NCI-H2196 (cell line): ENCODE data around the gene JPH2.
A peak's percentile ranks its signal among the peaks of the same experiment; 100 is the strongest.

Source experiments
- DNase-seq: peaks from one replicate; lab custom pipeline; 2025; ENCODE audit not compliant: unreplicated experiment; lab: John Stamatoyannopoulos, UW

Gene JPH2

DNA sequence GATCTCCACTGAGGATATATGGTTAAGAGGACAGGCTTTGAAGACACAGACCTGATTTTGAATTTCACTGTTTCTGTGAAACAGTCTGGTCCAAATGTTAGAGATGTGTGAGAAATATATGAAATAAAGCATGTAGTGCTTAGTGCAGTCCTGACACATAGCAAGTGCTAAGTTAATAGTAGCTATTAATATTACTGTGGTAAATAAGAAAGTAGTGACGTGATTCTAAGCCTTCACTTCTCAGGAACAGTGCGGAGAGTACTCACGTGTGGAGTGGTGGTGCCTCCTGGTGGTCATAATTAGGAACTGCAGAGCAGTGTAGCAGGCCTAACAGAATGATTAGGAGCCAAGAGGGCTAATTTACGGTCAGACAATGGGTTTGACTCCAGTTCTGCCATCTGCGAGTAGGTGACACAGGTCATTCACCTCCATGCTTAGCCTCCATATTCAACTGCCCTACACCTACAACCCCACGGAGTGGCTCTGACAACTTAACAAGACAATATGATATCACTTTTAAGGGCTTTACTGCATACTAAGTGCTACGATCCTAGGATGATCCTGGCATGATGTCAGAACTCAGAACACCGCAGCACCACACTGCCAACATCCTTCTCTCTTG, 106.2 kb downstream of the JPH2 start:
- peak; percentile 86 for DNase-seq

DNA sequence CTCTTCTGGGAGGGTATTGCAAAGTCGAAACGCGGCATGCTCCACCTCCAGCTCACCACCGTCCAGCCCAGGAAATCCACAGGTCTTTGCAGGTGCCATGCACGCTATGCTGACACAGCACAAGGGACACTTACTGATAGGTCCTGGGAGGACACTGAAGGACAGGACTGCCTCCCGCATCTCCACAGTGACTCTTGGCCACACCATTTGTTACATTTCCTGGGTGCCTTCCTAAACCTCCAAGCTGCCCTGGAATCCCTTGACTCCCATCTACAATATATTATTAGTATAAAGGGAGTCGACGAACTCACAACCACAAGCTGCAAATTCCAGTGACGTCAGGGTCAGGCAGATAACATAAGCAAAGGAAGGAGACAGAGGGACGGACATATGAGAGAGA, 106.9 kb downstream of the JPH2 start:
- DNase-seq: no peak

DNA sequence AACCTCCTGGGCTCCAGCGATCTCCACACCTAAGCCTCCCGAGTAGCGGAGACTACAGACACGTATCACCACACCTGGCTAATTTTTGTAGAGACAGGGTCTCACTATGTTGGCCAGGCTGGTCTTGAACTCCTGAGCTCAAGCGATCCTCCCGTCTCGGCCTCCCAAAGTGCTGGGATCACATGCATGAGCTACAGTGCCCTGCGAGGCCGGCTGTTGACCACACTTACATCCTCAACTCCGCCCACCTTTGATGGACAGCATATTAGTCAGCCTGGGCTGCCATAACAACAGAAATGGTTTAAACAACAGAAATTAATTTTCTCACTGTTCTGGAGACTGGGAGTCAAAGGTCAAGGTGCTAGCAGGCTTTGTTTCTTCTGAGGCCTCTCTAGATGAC, 107.7 kb downstream of the JPH2 start:
- no peak for DNase-seq

DNA sequence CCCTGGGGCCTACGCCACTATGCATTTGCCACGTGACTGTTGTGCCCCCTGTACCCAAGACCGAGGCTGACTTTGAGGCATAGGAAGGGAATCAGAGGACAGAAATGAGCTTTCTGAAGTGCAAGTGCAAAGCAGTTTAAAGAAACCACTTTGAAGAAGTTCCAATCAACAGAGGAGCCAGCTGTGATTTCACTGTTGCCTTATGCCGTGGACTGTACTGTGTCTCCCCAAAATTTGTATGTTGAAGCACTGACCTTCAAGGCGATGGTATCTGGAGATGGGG, 111.1 kb downstream of the JPH2 start:
- no peak for DNase-seq

DNA sequence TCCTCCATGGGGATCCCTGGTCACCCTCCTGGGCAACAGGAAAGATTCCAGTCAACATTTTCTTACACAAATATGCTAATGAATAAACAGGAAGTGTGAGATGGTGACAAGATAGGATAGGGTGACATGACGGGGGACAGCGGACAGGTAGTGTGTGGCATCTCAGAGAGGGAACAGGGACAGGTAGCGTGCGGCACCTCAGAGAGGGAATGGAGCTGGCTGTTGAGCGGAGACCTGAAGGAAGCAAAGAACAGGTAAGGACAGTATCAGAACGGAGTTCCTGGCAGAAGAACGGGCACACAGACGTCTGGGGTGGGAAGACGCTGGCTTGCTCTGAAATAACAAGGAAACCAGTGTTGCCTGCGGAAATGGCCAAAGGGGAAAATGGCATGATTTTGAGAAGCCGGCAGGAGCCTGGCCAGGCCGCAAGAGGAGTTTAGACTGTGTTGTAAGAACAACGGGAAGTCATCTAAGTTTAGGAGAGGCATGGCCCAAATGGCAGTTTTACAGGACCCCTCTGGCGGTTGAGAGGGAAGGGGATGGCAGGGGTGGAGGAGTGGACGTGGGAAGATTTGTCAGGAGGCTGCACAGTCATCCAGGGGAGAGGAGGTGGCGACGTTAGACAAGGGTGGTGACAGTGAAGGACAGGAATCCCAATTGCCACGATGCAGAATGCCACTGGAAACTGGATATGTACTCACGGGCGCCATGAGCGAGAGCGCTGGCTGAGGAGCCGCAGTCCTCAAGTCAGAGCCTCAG, 111.6 kb downstream of the JPH2 start:
- DNase-seq: no peak

DNA sequence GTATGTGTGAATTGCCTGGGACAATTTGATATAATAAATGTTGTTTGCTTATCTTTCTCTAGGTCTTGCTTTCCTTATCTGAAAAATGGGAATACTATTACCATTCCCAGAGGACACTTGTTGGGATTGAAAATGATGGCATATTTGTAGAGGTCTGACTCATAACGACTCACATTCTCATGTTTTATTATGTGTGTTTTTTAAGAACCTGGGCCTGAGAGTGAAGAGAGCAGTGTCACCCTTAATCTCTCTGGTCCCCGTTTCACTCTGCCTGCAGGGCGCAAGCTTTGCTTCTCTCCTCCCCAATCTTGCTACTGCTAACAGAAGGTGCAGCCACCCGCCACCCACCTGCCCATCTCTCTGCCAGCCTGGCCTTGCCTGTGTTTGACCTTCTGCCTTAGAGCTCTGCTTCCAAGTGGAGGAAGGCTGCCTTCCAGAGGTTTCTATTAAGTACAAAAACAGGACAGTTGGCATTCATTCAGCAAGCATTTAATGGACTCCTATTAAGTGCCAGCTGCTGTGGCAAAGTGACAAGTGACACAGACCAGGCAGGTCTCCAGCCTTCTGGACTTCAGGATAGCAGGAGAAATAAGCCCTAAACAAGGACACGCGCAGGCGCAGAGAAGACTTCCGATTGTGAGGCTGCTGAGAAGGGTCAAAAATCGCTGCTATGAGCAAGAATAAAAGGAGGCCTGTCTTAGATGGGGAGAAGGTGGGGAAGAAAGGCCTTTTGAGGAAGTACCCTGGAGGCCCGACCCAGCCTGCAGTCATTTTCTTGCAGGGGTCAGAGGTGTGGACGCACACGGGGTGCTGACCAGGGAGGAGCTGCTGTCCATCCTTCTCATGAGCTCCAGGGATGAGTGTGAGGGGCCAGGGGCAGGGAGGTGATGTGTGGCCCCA, 112.5 kb downstream of the JPH2 start:
- DNase-seq: no peak

DNA sequence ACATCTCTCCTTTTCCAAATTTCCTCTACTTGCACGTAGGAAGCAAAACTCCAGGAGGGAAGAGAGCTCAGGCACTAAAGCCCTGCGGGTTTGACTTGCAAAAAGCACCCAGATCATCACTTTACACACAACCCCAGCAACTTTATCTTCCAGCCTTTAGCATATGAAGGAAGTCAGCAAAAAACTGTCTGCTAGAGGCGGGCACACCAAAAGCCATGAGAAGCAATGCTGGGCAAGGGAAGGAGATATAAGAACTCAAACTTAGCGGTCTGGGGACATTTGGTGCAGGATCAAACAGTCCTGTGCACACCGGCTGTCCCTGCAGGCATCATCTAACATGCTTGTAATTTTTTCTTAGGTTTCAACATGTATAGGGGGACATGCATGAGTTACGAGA, 113.3 kb downstream of the JPH2 start:
- no peak for DNase-seq

DNA sequence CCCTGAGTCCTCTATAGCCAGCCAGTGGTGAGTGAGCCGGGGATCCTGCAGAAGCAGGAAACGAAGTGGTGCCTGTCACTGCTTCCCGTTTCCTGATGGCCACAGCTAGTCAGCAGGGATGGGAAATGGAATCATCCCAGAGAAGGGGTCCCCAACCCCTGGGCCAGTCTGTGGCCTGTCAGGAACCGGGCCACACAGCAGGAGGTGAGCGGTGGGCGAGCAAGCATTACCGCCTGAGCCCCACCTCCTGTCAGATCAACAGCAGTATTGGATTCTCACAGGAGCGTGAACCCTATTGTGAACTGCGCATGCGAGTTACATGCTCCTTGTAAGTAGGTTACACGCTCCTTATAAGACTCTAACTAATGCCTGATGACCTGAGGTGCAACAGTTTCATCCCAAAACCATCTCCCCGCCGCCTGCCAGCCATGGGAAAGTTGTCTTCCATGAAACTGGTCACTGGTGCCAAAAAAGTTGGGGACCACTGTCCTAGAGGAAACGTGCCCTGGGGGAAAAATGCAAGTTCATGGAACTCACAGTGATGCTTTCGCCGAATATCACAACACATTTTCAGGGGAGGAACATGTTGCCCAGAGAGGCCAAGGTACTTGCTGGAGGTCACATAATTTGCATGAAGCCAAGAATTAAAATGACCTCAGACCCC, 113.8 kb downstream of the JPH2 start:
- DNase-seq: no peak

DNA sequence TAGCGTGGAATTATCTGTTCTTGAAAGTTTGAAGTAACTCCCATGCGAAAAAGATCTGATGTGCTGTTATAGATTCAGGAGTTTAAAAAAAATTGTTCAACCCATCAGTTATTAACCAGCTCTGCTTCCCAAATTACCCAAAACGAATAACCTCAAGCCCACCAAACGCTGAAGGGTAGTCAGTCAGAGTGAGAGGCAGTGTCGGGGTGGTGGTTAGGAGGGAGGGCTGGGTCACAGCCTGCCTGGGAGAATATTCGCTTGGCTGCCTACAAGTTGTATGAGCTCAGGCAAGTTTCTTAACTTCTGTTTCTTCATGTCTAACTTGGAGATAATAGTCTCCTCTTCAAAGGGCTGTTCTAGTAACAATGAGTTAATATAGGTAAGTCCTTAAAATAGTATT, 114.6 kb downstream of the JPH2 start:
- no peak for DNase-seq

DNA sequence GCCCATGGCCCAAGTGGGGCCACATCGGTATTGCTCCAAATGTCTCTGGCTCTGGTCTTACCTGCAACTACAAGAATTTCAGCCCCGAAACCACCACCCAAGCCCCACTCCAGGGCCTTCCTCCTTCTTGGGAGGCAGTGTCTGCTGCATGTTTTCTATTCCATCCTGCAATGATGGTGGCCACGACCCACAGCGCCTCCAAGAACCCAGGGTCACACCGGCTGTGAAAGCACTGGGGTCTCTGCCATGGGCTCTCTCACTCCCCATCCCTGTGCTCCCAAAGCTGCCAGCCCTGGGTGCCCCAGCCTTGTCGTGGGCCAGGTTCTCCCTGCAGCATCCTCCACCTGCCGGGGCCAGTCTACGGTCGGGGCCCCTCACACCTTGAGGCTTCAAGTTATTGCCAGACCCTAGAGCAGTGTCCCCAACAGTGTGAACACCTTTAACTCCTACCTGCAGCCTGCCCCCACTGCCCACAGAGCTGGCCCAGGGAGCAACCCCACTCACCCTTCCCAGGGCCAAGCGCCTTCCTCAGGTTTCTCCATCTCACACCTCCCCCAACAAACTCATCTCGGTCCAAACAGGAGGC, 115.4 kb downstream of the JPH2 start:
- no peak for DNase-seq

DNA sequence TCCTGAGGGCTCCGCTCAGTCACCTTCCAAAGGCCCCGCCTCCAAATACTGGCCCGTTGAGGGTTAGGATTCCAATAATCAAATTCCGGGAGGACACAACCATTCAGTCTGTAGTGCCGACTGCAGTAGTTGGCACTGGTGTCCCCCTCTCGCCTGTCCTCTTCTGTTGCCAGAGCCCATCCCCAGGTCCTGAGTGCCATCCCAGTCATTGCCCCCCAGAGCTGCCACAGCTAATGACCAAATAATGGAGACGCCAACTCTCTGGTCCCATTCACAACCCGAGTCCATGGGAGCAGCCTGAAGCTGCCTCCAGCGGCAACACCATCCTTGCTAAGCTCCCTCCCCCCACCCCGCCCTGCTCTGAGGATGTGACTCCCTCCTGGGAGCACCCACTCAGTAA, 115.9 kb downstream of the JPH2 start:
- no peak for DNase-seq

DNA sequence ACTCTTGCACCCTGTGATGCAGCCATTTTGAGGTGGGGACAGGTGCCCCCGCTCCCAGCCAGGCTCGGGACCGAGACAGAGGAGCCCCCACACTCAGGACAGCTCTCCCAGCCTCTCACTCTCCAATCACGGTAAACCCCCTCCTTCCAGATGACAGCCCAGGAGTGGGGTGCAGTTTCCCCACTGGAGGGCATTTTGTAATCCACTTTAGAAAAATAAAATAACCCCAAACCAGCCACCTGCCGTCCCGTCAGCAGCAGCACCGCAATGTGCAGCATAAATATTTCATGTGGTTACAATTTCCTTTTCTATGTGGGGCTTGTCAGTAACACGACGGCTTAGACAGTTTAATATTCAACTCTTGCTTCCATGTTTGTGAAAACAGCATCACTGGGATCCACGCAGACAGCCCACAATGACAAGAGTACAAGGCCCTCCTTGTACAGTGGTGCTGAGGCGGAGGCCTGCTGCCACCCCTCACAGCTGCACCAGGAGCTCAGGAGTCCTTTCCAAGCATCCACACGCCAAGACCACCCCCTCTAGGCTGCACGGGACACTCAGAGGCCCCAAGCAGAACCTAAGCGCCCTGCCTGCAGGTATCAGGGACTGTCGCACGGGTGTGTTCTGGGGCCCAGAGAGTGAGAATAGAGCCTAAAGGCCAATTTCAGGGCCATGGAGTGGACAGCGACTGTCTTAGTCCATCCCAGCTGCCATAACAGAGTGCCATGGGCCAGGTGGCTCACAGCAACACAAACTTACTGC, 116.7 kb downstream of the JPH2 start:
- no peak for DNase-seq

DNA sequence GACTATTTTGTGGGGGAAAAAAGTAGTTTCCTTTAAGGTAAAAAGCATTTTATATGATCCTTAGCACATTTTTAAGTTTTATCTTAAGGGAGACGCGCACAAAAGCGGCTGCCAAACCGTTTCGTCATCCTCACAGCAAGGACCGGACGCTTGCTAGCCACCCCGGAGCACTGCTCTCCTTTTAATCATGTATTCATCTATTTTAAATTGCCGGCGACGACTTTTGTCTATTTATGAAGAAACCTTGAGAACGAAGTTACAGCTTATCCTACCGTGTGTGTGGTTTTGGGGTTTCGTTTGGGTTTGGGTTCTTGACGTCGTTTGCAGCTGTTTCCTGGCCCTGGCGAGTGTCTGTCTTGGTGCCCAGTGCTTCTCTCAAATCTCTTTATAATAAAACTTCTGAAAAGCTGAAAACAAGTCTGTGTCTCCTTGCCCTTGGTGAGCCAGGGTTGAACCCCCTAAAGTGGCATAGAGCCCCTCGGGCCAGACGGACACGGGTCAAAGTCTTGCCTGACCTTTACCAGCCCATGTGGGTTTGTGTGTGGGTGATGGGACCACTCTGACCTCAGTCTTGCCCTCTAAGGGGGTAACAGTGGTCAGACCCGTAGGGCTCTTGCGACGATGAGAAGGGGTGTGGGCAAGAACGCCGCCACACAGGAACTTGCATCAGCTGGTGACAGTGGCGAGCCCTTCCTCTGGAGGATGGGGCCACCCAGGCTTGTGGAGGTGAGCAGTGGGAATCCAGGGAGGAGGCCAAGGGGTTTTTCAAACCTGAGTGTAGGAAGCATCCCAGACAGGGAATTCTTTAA, 117.6 kb downstream of the JPH2 start:
- DNase-seq: no peak

DNA sequence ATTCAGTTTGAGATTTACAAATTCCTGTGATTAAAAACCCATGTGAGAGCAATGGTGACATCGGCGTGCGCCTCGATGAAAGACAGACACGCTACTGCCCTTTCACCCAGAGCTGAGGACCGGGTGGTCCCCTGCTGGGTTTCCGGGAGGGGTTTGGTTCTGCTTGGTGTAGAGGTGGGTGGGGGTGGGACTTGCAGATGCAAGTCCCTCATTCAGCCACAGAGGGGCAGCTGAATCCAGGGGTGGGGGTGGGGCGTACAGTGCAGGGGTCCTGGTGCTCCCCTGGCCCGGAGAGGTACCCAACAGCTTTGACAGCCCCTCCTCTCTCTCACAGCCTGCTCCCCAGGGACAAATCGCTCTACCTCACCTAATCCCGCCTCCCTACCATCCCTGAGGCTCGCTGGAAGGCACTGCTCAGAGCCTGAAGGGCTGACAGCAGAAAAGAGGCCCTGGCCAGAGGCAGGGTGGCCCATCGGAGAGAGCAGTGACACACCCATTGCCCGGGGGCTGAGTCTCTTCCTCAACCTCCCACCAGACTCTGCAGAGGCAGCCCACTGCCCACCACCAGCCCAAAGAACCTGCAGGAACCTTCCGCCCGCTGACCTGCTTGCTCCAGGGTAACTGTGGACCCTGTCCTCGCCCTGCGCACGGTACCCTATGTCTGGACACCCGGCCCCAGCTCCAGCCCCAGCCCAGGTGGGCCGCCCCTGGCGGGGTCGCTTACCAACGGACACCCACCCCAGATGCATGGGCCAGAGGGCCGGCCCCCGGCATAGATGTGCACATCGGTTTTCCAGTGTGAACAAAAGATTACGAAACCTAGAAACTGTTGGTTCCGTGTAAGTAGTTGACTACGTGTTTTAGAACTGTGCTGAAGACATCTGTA, 118.4 kb downstream of the JPH2 start:
- DNase-seq: no peak

DNA sequence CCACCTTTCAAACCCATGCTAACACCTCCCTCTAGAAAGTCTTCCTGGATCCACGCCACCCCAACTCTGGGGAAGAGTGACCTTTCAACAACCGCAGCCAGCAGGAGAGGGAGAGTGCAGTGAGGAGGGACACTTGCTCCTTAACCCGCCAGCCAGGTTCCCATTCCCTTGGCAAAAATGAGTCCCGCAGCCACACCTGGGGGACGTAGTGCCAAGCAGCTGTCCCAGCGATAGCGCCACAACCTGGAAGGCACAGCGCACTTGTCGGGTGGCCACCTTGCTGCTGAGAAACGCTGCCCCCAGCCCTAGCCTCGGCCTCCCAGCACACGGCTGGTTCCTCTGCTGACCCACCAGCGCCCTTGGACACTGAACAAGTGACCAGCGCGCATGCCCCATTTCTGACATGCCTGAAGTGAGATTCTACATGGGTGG, 119.3 kb downstream of the JPH2 start:
- no peak for DNase-seq

DNA sequence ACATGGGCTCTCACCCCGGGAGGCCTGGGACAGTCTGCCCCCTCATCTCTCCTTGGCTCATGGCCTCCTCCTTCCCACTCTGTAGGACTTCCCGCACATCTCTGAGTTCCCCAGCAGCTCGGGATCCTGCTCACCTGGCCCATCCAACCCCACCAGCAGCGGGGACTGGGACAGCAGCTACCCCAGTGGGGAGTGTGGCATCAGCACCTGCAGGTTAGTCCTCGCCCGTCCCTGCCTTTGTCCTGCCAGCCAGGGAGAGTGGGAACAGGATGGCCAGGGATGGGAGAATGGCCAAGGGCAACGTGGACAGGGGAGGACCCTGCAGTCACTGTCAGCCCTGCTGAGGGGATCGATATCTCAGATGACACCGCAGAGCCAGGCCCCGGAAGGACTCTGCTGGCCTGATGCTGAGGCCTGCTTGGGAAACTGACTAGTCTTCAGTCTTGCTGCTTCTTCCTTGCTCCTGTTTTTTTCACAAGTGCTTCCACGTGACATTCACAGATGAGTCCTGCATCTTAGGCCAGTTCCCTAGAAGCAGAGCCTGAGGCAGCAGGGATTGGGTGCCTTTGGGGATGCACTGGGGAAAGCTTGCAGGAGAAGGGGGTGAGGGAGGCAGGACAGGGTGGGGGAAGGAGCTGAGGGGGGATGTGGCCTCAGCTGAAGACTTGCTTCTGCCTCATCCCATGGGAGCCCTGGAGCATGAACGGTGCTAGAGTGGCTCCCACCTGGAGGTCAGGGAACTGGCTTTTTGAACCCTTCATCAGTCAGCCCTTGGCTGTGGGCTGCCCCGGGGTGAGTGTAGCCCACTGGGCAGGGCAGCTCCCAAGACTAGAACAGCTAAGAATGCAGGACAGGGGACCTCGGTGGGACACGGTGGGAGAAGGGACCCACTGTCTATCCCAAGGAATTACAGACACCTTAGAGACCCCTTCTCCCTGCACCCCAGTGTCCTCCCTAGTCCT, 120.1 kb downstream of the JPH2 start:
- DNase-seq: no peak
